ENCODE measurements around the gene WASHC1. TPM values are rescaled to one million over a fixed set of nuclear protein-coding genes. Genes with fewer than 3 reads are reported as not detected.

Gene WASHC1
- total and polyA plus RNA-seq, 2 of the 13 experiments (the other 11 are each of a cell fraction or from before 2014, with no cell fraction given), result 10.9 to 13.0 TPM

Other genes with a start within 250 kb of the WASHC1 start
- gene FOXD4, start 89.0 kb upstream of the WASHC1 start, total RNA-seq (2016; rRNA removed; fragmentation: Illumina TruSeq; extraction: Trizol), result 0.18 TPM in 1 of 2 replicates, not detected in the other
- 0.15 and 0.21 TPM in 2 replicates for gene FOXD4, start 89.0 kb upstream of the WASHC1 start, polyA plus RNA-seq (2011; rRNA removed)
- gene ZNG1A, start 149.6 kb upstream of the WASHC1 start, total RNA-seq (2016; rRNA removed; fragmentation: Illumina TruSeq; extraction: Trizol), result 90.6 and 122 TPM in 2 replicates
- 22.4 and 28.6 TPM in 2 replicates for gene ZNG1A, start 149.6 kb upstream of the WASHC1 start, polyA plus RNA-seq (2011; rRNA removed)
- gene DOCK8, start 185.4 kb upstream of the WASHC1 start, total RNA-seq (2016; rRNA removed; fragmentation: Illumina TruSeq; extraction: Trizol), result 0.38 and 0.63 TPM in 2 replicates
- gene DOCK8, start 185.4 kb upstream of the WASHC1 start, polyA plus RNA-seq (2011; rRNA removed), result 0.27 and 0.28 TPM in 2 replicates

Data from HepG2 (cell line).